ENCODE results near the gene WDFY4.

DNA sequence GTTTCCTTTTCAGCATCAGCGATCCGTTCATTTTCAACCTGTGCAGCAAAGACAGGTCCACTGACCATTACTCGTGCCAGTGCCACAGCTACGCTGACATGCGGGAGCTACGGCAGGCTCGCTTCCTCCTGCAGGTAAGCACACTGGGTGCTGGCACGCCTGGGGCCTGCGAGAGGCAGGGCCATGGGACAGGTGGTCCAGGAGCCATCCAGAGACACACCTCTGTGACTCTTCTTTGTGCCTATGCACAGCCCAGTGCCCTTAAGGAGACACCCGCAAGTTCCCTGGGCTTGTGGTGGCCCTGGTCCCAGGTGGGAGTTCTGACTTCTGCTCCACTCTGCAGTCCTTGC is 212.7 kb downstream of the WDFY4 start:
- no peak for TF ChIP-seq ETV6 (CRISPR knock-in tag; conservative IDR thresholded peaks at IDR 0.05)
- TF ChIP-seq ELF1 (CRISPR knock-in tag; IDR thresholded peaks at IDR 0.05), result no peak
- TF ChIP-seq, protein P1, sequence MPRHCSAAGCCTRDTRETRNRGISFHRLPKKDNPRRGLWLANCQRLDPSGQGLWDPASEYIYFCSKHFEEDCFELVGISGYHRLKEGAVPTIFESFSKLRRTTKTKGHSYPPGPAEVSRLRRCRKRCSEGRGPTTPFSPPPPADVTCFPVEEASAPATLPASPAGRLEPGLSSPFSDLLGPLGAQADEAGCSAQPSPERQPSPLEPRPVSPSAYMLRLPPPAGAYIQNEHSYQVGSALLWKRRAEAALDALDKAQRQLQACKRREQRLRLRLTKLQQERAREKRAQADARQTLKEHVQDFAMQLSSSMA (CRISPR knock-in tag; IDR thresholded peaks at IDR 0.05), result no peak
- TF ChIP-seq GTF2F1 (IDR thresholded peaks at IDR 0.05; ENCODE audit: low read length), result no peak
- no peak for TF ChIP-seq BHLHE40 (IDR thresholded peaks at IDR 0.05; ENCODE audit: low read length)
- TF ChIP-seq ZNF263 (CRISPR knock-in tag; IDR thresholded peaks at IDR 0.05), result no peak

Measured in HepG2 (cell line).